Measurements from ENCODE around the gene NAA15. TPM values are rescaled to one million over a fixed set of nuclear protein-coding genes. Genes with fewer than 3 reads are reported as not detected.

The NAA15 gene
- total and polyA plus RNA-seq, 8 donors: 3.2 to 22.1 (median 14.7) TPM

DNA sequence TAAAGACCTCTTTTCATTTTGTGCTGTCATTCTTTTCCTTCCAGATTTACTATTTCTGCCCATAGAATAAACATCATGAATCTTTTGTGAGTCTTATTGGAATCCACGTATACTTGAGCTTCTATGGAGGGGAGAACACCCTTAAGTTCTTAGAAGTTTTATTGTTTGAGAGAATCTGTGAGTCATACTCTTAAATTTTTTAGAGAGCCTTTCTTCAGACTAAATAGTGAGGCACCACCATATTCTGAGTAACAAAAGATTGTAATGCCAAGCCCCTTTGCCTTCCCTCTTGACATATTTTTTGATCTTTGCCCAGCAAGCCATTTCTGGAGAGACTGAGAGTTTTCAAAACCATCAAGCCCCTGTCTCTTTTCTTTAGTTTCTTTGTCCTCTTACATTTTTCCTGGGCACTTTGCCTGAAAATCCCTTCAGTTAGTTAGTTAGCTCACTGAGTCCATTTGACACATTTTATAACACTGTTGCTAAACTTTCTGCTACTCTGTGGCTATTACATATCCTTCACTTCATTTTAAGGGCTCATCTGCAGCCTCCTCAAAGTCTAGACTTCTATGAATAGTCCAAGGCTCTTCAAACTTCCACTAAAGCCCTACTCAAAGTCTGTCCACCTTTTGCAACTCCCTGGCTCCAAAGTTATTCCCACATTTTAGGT lies 66.3 kb downstream of the NAA15 start:
- ATAC-seq (no peak), DNase-seq (no peak), FAIRE-seq (no peak)
- Histone ChIP-seq H3K9me3 (no peaks in the 10 kb centered on the region), H3K27ac (no peak overlapping the region), H3K36me3 (no peaks in the 10 kb centered on the region), H3K4me1 (peaks cover 0 to 10% (median 10%) of the 10 kb centered on the region in 3 donors), H3K27me3 (no peaks in the 10 kb centered on the region), H3K4me3 (no peak overlapping the region)
- WGBS, 2 donors: 69 to 84% methylated on average over 1 of the region's 1 CpG
- TF ChIP-seq, protein P1, sequence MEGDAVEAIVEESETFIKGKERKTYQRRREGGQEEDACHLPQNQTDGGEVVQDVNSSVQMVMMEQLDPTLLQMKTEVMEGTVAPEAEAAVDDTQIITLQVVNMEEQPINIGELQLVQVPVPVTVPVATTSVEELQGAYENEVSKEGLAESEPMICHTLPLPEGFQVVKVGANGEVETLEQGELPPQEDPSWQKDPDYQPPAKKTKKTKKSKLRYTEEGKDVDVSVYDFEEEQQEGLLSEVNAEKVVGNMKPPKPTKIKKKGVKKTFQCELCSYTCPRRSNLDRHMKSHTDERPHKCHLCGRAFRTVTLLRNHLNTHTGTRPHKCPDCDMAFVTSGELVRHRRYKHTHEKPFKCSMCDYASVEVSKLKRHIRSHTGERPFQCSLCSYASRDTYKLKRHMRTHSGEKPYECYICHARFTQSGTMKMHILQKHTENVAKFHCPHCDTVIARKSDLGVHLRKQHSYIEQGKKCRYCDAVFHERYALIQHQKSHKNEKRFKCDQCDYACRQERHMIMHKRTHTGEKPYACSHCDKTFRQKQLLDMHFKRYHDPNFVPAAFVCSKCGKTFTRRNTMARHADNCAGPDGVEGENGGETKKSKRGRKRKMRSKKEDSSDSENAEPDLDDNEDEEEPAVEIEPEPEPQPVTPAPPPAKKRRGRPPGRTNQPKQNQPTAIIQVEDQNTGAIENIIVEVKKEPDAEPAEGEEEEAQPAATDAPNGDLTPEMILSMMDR (IDR thresholded peaks at IDR 0.05): no peak
- intact Hi-C loops (cut with DNase I): no loop called here

DNA sequence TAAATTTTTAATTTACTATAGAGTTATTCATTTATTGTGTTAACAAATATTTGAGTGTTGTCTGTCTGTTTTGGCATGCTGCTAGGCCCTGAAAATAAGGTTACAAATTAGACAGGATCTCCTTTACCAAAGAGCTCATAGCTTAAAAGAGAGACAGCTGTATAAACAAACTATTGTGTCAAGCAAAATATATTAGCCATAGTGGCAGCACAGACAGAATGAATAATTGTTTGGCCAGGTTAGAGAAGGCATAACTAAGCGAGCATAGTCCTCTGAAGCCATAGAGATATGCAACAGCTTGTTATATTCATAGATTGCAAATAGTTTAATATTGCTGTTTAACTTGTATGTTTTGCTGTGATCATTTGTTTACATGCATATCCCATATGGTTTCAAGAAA lies 67.7 kb downstream of the NAA15 start:
- peaks cover 0 to 10% (median 10%) of the 10 kb centered on the region in 3 donors for H3K4me1 ChIP-seq
- FAIRE-seq: peak; percentile 39
- WGBS, 2 donors: 21 to 22% methylated on average over 1 of the region's 1 CpG
- no peaks in the 10 kb centered on the region for H3K27me3 ChIP-seq
- no peak for DNase-seq
- TF ChIP-seq, protein P1 (IDR thresholded peaks at IDR 0.05): no peak
- H3K4me3 ChIP-seq: no peak overlapping the region
- H3K27ac ChIP-seq: peak overlapping the region in 1 of 4 donors; percentile 20
- no peaks in the 10 kb centered on the region for H3K9me3 ChIP-seq
- intact Hi-C loops (cut with DNase I): no loop called here
- ATAC-seq: peak; percentile 83 to 91 (median 88)
- peaks cover 0 to 6% (median 0%) of the 10 kb centered on the region in 3 donors for H3K36me3 ChIP-seq

DNA sequence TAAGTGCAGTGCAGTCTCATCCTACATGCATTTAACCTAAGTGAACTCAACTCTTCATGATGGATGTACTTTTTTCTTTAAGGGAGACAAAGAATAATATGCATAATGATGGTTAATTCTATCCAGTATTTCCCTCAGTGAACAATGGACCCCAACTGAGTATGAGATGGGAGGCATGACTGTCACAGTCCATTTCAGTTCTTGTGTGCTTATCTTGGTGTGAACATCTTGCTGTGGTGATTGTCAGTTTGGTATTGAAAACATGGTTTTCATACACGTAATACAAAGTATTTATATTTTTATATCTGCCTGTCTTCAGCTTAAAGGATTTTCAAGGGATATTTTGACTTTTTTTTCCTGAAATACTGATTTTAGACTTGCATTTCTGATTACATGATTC lies 72.9 kb downstream of the NAA15 start:
- Histone ChIP-seq H3K27me3 (no peaks in the 10 kb centered on the region), H3K4me1 (peaks cover 0 to 2% (median 0%) of the 10 kb centered on the region in 3 donors), H3K4me3 (no peak overlapping the region), H3K9me3 (no peaks in the 10 kb centered on the region), H3K36me3 (peaks cover 0 to 12% (median 0%) of the 10 kb centered on the region in 3 donors), H3K27ac (no peak overlapping the region)
- FAIRE-seq (no peak), DNase-seq (no peak), ATAC-seq (no peak)
- WGBS, 2 donors: 83 to 96% methylated on average over 1 of the region's 1 CpG
- TF ChIP-seq, protein P1 (IDR thresholded peaks at IDR 0.05): no peak
- intact Hi-C loops (cut with DNase I): no loop called here

DNA sequence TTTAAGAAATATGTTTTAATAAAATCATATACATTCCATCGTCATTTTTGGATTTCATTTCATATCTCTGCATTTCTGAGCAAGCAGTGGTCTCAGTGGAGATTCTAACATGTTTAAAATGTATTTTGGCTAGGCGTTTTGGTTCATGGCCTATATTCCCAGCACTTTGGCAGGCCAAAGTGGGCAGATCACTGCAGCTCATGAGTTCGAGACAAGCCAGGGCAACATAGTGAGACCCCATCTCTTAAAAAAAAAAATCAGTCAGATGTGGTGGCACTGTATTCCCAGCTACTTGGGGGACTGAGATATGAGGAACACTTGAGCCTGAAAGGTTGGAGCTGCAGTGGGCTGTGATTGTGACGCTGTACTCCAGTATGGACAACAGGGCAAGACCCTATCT lies 85.1 kb downstream of the NAA15 start:
- H3K27me3 ChIP-seq: no peaks in the 10 kb centered on the region
- FAIRE-seq (no peak), ATAC-seq (no peak), DNase-seq (no peak)
- H3K9me3 ChIP-seq: no peaks in the 10 kb centered on the region
- intact Hi-C loops (cut with DNase I): no loop called here
- no peak overlapping the region for H3K4me3 ChIP-seq
- H3K4me1 ChIP-seq: no peaks in the 10 kb centered on the region
- WGBS, 2 donors: 91 to 92% methylated on average over 4 of the region's 4 CpGs
- no peaks in the 10 kb centered on the region for H3K36me3 ChIP-seq
- H3K27ac ChIP-seq: no peak overlapping the region
- TF ChIP-seq, protein P1 (IDR thresholded peaks at IDR 0.05): no peak

DNA sequence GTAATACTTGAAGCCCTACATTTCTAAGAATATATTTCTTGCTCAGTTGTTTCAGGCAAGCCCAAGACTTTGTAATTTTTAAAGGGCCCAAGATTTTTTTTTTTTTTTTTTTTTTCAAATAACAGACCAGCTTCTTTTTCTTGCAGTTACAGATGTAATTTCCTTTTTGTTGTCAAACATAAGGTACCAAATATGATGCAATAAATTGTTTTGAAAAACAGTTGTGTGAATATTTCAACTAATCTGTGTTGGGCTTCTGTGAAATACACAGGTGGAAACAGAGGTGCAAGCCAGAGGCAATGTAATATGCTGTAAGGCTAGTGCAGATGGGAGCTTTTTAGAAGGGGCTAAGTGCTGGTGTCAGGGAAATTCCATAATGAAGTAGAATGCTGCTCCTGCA lies 87.8 kb downstream of the NAA15 start:
- no peaks in the 10 kb centered on the region for H3K9me3 ChIP-seq
- H3K4me3 ChIP-seq: no peak overlapping the region
- no peak for DNase-seq
- no peak for FAIRE-seq
- H3K27me3 ChIP-seq: no peaks in the 10 kb centered on the region
- ATAC-seq: no peak
- H3K4me1 ChIP-seq: no peaks in the 10 kb centered on the region
- intact Hi-C loops (cut with DNase I): no loop called here
- TF ChIP-seq, protein P1 (IDR thresholded peaks at IDR 0.05): no peak
- no peak overlapping the region for H3K27ac ChIP-seq
- H3K36me3 ChIP-seq: no peaks in the 10 kb centered on the region
